H1 (cell line): ENCODE measurements around the gene LY9.

Source experiments
- BRCA1 ChIP-seq: IDR thresholded peaks from 2 replicates; pipeline ENCODE4 v1.6.1; 2012; ENCODE audit warnings: low read depth, low read length, improper control_type of control experiment
- GABPA ChIP-seq: IDR thresholded peaks from 2 replicates; pipeline ENCODE4 v1.6.1; 2011; ENCODE audit warnings: mild to moderate bottlenecking, low read length, moderate library complexity, borderline replicate concordance; ENCODE audit not compliant: insufficient read depth
- POLR2A ChIP-seq, 2 experiments: IDR thresholded peaks; 1 replicate in 1 of 2; 2 replicates in 1 of 2; pipeline ENCODE4 v1.6.1; 2011; ENCODE audit warnings: low read depth in 2 of 2, low read length in 2 of 2, mild to moderate bottlenecking in 2 of 2; ENCODE audit errors: control extremely low read depth in 1 of 2
- RAD21 ChIP-seq, 2 experiments: IDR thresholded peaks in 1 of 2; conservative IDR thresholded peaks in 1 of 2; 2 replicates each; pipeline ENCODE4 v1.6.1; 2011; ENCODE audit warnings: low read depth in 2 of 2, low read length in 2 of 2, improper control_type of control experiment in 1 of 2, inconsistent platforms in 1 of 2, mild to moderate bottlenecking in 1 of 2, moderate library complexity in 1 of 2
- RFX5 ChIP-seq: IDR thresholded peaks from 2 replicates; pipeline ENCODE4 v1.6.1; 2011; ENCODE audit warnings: low read depth, low read length, improper control_type of control experiment, borderline replicate concordance
- RNF2 ChIP-seq: fragments of 200-900, 300-1000 bp; sonication (generic); IDR thresholded peaks from 2 replicates; pipeline ENCODE4 v1.7.1; 2016; ENCODE audit warnings: borderline replicate concordance, low read depth, mild to moderate bottlenecking, antibody characterized with exemption, low read length; ENCODE audit not compliant: poor library complexity, severe bottlenecking; ENCODE audit errors: missing control alignments
- RXRA ChIP-seq: IDR thresholded peaks from 2 replicates; pipeline ENCODE4 v1.6.1; 2011; ENCODE audit warnings: low read depth, mild to moderate bottlenecking, low read length, moderate library complexity; ENCODE audit not compliant: insufficient read depth
- SRF ChIP-seq: IDR thresholded peaks from 2 replicates; pipeline ENCODE4 v1.6.1; 2011; ENCODE audit warnings: mild to moderate bottlenecking, low read depth, low read length, moderate library complexity
- TBP ChIP-seq: IDR thresholded peaks from 2 replicates; pipeline ENCODE4 v1.6.1; 2011; ENCODE audit warnings: low read depth, low read length, improper control_type of control experiment
- TF ChIP-seq, protein P1 (sequence below), 3 experiments: IDR thresholded peaks; 1 replicate in 2 of 3; 2 replicates in 1 of 3; pipeline versions ENCODE4 v1.5.1 to v1.6.1; 2011; ENCODE audit warnings: low read length in 3 of 3, mild to moderate bottlenecking in 3 of 3, inconsistent platforms in 2 of 3, low read depth in 1 of 3, moderate library complexity in 1 of 3; ENCODE audit not compliant: insufficient read depth in 1 of 3; ENCODE audit errors: control extremely low read depth in 1 of 3
- TF ChIP-seq, protein P2 (sequence below): IDR thresholded peaks from 2 replicates; pipeline ENCODE4 v1.6.1; 2011; ENCODE audit warnings: low read depth, mild to moderate bottlenecking, low read length; ENCODE audit not compliant: insufficient read depth

DNA sequence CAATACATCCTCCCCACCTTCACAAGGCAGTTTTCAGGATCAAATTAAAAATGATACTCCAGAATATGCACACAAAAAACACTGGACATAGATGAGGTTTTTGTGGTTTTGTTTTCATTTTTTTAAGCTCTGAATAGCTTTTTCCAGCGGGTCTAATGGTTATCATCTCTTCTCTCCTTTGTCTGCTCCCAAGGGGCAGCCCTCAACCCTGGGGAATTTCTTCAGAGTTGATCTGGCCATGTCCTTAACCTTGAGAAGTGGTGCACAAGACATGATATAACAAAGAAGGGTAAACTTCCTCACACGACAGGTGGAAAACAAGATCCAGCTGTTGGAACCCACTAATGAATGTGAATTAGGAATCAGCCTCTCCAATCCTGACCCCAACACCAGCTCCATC lies 68.2 kb downstream of the LY9 start:
- TF ChIP-seq RXRA (no peak), GABPA (no peak), TBP (no peak), POLR2A (IDR thresholded peaks at IDR 0.05; ENCODE audit: control extremely low read depth in 1 of 2, low read depth in 2 of 2, low read length in 2 of 2) (no peak), BRCA1 (no peak), RAD21 (IDR thresholded peaks at IDR 0.05 in 1 of 2, conservative IDR thresholded peaks at IDR 0.05 in 1 of 2; ENCODE audit: low read depth in 2 of 2, low read length in 2 of 2) (no peak), RFX5 (no peak), RNF2 (no peak), SRF (no peak)
- TF ChIP-seq, protein P1, sequence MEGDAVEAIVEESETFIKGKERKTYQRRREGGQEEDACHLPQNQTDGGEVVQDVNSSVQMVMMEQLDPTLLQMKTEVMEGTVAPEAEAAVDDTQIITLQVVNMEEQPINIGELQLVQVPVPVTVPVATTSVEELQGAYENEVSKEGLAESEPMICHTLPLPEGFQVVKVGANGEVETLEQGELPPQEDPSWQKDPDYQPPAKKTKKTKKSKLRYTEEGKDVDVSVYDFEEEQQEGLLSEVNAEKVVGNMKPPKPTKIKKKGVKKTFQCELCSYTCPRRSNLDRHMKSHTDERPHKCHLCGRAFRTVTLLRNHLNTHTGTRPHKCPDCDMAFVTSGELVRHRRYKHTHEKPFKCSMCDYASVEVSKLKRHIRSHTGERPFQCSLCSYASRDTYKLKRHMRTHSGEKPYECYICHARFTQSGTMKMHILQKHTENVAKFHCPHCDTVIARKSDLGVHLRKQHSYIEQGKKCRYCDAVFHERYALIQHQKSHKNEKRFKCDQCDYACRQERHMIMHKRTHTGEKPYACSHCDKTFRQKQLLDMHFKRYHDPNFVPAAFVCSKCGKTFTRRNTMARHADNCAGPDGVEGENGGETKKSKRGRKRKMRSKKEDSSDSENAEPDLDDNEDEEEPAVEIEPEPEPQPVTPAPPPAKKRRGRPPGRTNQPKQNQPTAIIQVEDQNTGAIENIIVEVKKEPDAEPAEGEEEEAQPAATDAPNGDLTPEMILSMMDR (IDR thresholded peaks at IDR 0.05; ENCODE audit: control extremely low read depth in 1 of 3, insufficient read depth in 1 of 3, low read depth in 1 of 3, low read length in 3 of 3): no peak
- TF ChIP-seq, protein P2, sequence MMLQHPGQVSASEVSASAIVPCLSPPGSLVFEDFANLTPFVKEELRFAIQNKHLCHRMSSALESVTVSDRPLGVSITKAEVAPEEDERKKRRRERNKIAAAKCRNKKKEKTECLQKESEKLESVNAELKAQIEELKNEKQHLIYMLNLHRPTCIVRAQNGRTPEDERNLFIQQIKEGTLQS: no peak
